Neural cell (in vitro differentiated cells): ENCODE measurements around the gene DPM2. TPM values are rescaled to one million over a fixed set of nuclear protein-coding genes. Genes with fewer than 3 reads are reported as not detected.

ENCODE experiments used
- H2AFZ ChIP-seq: fragments of 200-600, 300-800 bp; sonication (generic), shearing (Covaris generic); 2 replicates; pipeline ENCODE4 v1.6.0; 2014; ENCODE audit warnings: low read depth, mild to moderate bottlenecking, antibody characterized with exemption, low read length, moderate library complexity
- H3F3A ChIP-seq: fragments of 200-600 bp; shearing (Covaris generic); 2 replicates; pipeline ENCODE4 v1.6.1; 2016; ENCODE audit warnings: mild to moderate bottlenecking, moderate library complexity, mixed read lengths, antibody characterized with exemption, low read length; ENCODE audit not compliant: insufficient read depth, poor library complexity, severe bottlenecking
- H3K27ac ChIP-seq: fragments of 200-600, 300-800 bp; sonication (generic), shearing (Covaris generic); 2 replicates; pipeline ENCODE4 v1.5.1; 2014; ENCODE audit warnings: mild to moderate bottlenecking, low read length, moderate library complexity
- H3K27me3 ChIP-seq: fragments of 300-800, 200-600 bp; sonication (generic), shearing (Covaris generic); 2 replicates; pipeline ENCODE4 v1.6.0; 2014; ENCODE audit warnings: mild to moderate bottlenecking, low read depth, low read length, moderate library complexity; ENCODE audit not compliant: insufficient read depth
- H3K36me3 ChIP-seq: fragments of 300-800, 200-600 bp; sonication (generic), shearing (Covaris generic); 2 replicates; pipeline ENCODE4 v1.5.1; 2014; ENCODE audit warnings: mild to moderate bottlenecking, antibody characterized with exemption, low read length, moderate library complexity; ENCODE audit not compliant: insufficient read depth
- H3K4me2 ChIP-seq: fragments of 300-800, 200-600 bp; sonication (generic), shearing (Covaris generic); 2 replicates; pipeline ENCODE4 v1.6.0; 2014; ENCODE audit warnings: mild to moderate bottlenecking, low read length
- H3K4me3 ChIP-seq: fragments of 300-800, 200-600 bp; sonication (generic), shearing (Covaris generic); 2 replicates; pipeline ENCODE4 v1.5.1; 2014; ENCODE audit warnings: mild to moderate bottlenecking, low read length, moderate library complexity
- H3K79me2 ChIP-seq: fragments of 200-600 bp; shearing (Covaris generic); replicated peaks from 2 replicates; pipeline ENCODE4 v1.6.0; 2014; ENCODE audit warnings: mild to moderate bottlenecking, low read length, moderate library complexity; ENCODE audit not compliant: insufficient read depth
- H3K9ac ChIP-seq: fragments of 300-800, 200-600 bp; sonication (generic), shearing (Covaris generic); 2 replicates; pipeline ENCODE4 v1.6.1; 2016; ENCODE audit warnings: mild to moderate bottlenecking, low read length, mixed read lengths
- H3K9me2 ChIP-seq: fragments of 200-600 bp; shearing (Covaris generic); 2 replicates; pipeline ENCODE4 v1.6.1; 2016; ENCODE audit warnings: mild to moderate bottlenecking, low read length, mixed read lengths; ENCODE audit not compliant: insufficient read depth
- H3K9me3 ChIP-seq: fragments of 200-600, 300-800 bp; sonication (generic), shearing (Covaris generic); 2 replicates; pipeline ENCODE4 v1.6.1; 2016; ENCODE audit warnings: mild to moderate bottlenecking, mixed run types, low read length, moderate library complexity, mixed read lengths
- H4K20me1 ChIP-seq: fragments of 200-600 bp; shearing (Covaris generic); 2 replicates; pipeline ENCODE4 v1.6.1; 2016; ENCODE audit warnings: mild to moderate bottlenecking, mixed run types; ENCODE audit not compliant: insufficient read depth
- EP300 ChIP-seq: fragments of 450-650 bp; conservative IDR thresholded peaks from 2 replicates; pipeline ENCODE4 v1.6.1; 2014; ENCODE audit warnings: antibody characterized with exemption, mild to moderate bottlenecking, moderate library complexity; ENCODE audit not compliant: poor library complexity, severe bottlenecking
- EZH2 ChIP-seq: fragments of 200-600, 300-800 bp; shearing (Covaris generic), sonication (generic); IDR thresholded peaks from 2 replicates; pipeline ENCODE4 v1.6.1; 2014; ENCODE audit warnings: antibody characterized with exemption, low read length, borderline replicate concordance, mild to moderate bottlenecking; ENCODE audit not compliant: insufficient read depth, poor library complexity, severe bottlenecking
- MXI1 ChIP-seq: fragments of 450-650 bp; conservative IDR thresholded peaks from 2 replicates; pipeline ENCODE4 v1.6.1; 2014; ENCODE audit warnings: antibody characterized with exemption, mild to moderate bottlenecking; ENCODE audit not compliant: poor library complexity, severe bottlenecking
- POLR2AphosphoS5 ChIP-seq: IDR thresholded peaks from 2 replicates; pipeline ENCODE4 v1.6.1; 2012
- RAD21 ChIP-seq: fragments of 450-650 bp; conservative IDR thresholded peaks from 2 replicates; pipeline ENCODE4 v1.6.1; 2014; ENCODE audit warnings: antibody characterized with exemption, mild to moderate bottlenecking, moderate library complexity
- SMC3 ChIP-seq: fragments of 450-650 bp; conservative IDR thresholded peaks from 2 replicates; pipeline ENCODE4 v1.6.1; 2014; ENCODE audit warnings: antibody characterized with exemption, mild to moderate bottlenecking, moderate library complexity; ENCODE audit not compliant: poor library complexity
- TAF1 ChIP-seq: IDR thresholded peaks from 2 replicates; pipeline ENCODE4 v1.6.1; 2012; ENCODE audit warnings: low read depth
- polyA plus RNA-seq: library from polyadenylated mRNA; depleted of rRNA; stranded (reverse); fragments of >200 nt; gene quantifications from 2 replicates; pipeline ENCODE4 v1.2.3, GENCODE V29; 2014
- TF ChIP-seq, protein P1 (sequence below): IDR thresholded peaks from 2 replicates; pipeline ENCODE4 v1.6.1; 2012; ENCODE audit warnings: borderline replicate concordance
- TF ChIP-seq, protein P2 (sequence below): fragments of 450-650 bp; IDR thresholded peaks from 2 replicates; pipeline ENCODE4 v1.5.1; 2014; ENCODE audit warnings: antibody characterized with exemption, mild to moderate bottlenecking, moderate library complexity; ENCODE audit not compliant: poor library complexity, severe bottlenecking

DPM2 gene
- polyA plus RNA-seq, 1 donor from 2014 or later = 30.5 TPM

DNA sequence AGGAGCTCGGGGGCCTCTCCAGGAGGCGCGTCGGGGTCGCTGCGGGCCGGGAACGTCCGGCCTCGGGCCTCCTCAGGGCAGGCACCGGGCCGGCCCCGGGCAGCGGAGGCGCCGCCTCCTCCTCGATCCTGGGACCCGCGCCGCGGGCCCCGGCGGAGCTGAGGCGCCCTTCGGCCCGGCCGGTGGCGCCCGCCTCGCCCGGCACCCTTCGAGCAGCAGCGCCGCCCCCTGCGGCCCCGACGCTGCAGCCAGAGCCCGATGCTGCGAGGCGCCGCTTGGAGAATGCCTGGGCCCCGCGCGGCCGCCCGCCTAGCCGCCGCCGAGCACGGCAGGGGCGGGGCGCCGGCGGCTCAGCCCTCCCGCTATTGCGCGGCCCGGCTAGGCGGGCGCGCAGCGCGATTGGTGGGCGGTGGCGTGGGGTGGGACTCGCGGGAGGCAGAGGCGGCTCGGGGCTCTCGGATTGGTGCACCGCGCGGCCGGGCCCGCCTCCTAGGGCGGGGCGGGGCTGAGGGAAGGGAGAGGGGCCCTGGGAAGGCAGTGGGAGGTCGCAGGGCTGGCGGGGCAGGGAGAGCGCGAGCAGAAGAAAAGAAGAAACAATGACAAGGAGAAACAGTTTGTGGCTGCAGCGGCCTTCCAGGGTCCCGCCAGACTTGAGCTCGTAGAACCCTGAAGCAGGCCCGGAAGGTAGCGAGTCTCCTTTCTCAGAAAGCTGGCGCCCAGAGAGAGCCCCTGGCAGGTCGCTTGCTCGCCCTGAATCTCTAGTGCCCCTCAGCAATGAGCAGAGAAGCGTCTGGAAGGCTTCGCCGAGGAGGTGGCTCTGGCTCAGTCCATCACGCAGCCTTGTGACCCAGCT lies 43.3 kb upstream of the DPM2 start, which contains the start of gene EEIG1:
Gene EEIG1 (minus strand): TSS at position 284 of the 853 bp plus-strand sequence. CDS start 852 bp downstream, outside the sequence.
- peak within 1 kb of the TSS; percentile 88 for H2AFZ ChIP-seq

DNA sequence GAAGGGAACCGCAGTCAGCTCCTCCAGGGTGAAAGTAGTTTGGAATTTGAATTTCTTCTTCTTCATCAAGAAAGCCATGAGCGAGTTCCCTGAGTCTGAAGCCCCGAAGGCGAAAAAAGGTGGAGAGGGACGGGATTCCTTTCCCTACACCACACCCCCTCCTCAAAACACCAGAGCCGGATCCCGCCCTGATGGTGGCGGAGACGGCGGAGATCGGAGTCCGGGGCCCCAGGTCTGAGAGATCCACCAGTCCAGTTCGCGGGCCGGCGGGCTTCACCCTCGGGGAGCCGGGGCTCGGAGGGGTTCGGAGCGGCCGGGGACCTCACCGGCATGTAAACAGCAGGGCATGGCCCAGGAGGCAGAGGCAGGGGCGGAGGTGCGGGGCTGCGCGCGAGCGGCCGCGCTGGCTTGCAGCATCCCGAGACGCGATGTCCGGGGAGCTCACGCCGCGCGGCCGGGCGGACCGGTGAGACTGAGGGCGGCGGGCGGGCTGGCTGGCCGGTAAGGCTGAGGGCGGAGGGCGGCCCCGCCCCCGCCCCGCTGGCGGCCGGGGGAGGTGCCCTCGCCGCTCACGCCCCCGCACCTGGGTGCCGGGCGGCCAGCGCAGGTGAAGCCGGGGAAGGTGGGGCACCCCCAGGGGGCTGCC lies 42.5 kb upstream of the DPM2 start:
- peak overlapping the region; percentile 43 for H3K4me2 ChIP-seq
- peak overlapping the region; percentile 79 for H3K9ac ChIP-seq
- H3F3A ChIP-seq = no peaks in the 10 kb centered on the region
- H3K9me2 ChIP-seq = no peaks in the 10 kb centered on the region
- H3K9me3 ChIP-seq = no peaks in the 10 kb centered on the region
- H2AFZ ChIP-seq = no peak overlapping the region
- H3K79me2 ChIP-seq = peaks cover 50% of the 10 kb centered on the region
- TF ChIP-seq MXI1 (peak; percentile 48), EP300 (no peak)
- H3K36me3 ChIP-seq = no peaks in the 10 kb centered on the region
- peak overlapping the region; percentile 49 for H3K27ac ChIP-seq
- peak overlapping the region; percentile 93 for H3K4me3 ChIP-seq
- no peaks in the 10 kb centered on the region for H3K27me3 ChIP-seq
- H4K20me1 ChIP-seq = peaks cover 18% of the 10 kb centered on the region

More for the DNA sequence above, 43.3 kb upstream of the DPM2 start, which contains the start of gene EEIG1:
- no peaks in the 10 kb centered on the region for H3K36me3 ChIP-seq
- H3K79me2 ChIP-seq = peaks cover 43% of the 10 kb centered on the region
- no peaks in the 10 kb centered on the region for H3K27me3 ChIP-seq
- peak within 1 kb of the TSS; percentile 93 for H3K4me3 ChIP-seq
- peak within 1 kb of the TSS; percentile 95 for H3K27ac ChIP-seq
- peak; percentile 41 for TF ChIP-seq EP300
- TF ChIP-seq TAF1 = peak; percentile 78
- TF ChIP-seq MXI1 = peak; percentile 24
- TF ChIP-seq, protein P1, sequence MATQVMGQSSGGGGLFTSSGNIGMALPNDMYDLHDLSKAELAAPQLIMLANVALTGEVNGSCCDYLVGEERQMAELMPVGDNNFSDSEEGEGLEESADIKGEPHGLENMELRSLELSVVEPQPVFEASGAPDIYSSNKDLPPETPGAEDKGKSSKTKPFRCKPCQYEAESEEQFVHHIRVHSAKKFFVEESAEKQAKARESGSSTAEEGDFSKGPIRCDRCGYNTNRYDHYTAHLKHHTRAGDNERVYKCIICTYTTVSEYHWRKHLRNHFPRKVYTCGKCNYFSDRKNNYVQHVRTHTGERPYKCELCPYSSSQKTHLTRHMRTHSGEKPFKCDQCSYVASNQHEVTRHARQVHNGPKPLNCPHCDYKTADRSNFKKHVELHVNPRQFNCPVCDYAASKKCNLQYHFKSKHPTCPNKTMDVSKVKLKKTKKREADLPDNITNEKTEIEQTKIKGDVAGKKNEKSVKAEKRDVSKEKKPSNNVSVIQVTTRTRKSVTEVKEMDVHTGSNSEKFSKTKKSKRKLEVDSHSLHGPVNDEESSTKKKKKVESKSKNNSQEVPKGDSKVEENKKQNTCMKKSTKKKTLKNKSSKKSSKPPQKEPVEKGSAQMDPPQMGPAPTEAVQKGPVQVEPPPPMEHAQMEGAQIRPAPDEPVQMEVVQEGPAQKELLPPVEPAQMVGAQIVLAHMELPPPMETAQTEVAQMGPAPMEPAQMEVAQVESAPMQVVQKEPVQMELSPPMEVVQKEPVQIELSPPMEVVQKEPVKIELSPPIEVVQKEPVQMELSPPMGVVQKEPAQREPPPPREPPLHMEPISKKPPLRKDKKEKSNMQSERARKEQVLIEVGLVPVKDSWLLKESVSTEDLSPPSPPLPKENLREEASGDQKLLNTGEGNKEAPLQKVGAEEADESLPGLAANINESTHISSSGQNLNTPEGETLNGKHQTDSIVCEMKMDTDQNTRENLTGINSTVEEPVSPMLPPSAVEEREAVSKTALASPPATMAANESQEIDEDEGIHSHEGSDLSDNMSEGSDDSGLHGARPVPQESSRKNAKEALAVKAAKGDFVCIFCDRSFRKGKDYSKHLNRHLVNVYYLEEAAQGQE = peak; percentile 86
- TF ChIP-seq EZH2 = no peak
- no peak for TF ChIP-seq SMC3
- no peak for TF ChIP-seq RAD21
- TF ChIP-seq, protein P2, sequence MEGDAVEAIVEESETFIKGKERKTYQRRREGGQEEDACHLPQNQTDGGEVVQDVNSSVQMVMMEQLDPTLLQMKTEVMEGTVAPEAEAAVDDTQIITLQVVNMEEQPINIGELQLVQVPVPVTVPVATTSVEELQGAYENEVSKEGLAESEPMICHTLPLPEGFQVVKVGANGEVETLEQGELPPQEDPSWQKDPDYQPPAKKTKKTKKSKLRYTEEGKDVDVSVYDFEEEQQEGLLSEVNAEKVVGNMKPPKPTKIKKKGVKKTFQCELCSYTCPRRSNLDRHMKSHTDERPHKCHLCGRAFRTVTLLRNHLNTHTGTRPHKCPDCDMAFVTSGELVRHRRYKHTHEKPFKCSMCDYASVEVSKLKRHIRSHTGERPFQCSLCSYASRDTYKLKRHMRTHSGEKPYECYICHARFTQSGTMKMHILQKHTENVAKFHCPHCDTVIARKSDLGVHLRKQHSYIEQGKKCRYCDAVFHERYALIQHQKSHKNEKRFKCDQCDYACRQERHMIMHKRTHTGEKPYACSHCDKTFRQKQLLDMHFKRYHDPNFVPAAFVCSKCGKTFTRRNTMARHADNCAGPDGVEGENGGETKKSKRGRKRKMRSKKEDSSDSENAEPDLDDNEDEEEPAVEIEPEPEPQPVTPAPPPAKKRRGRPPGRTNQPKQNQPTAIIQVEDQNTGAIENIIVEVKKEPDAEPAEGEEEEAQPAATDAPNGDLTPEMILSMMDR = no peak
- peak; percentile 94 for TF ChIP-seq POLR2AphosphoS5
- H3F3A ChIP-seq = no peaks in the 10 kb centered on the region
- no peaks in the 10 kb centered on the region for H3K9me2 ChIP-seq
- H3K9me3 ChIP-seq = no peaks in the 10 kb centered on the region
- H4K20me1 ChIP-seq = peaks cover 18% of the 10 kb centered on the region
- peak within 1 kb of the TSS; percentile 83 for H3K9ac ChIP-seq
- H3K4me2 ChIP-seq = peak within 1 kb of the TSS; percentile 92
